ENCODE results near the gene SARM1.

DNA sequence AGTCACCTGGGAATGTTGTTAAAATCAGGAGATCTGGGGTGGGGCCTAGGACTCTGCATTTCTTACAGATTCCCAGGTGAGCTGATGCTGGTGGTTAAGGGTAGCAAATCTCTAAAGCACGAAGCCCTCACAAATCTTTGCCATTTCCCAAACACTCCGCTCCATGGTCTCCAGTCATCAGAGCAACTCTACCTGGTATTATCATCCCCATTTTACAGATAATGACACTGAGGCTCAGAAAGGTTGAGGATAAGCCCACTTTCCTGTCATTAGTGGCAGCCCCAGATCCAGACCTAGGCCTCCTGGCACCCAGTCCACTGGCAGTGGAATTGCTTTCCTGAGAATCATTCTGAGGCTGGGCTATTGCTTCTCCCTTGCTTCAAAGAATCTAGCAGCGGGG lies 25.8 kb downstream of the SARM1 start:
- TF ChIP-seq EZH2 (IDR thresholded peaks at IDR 0.05; ENCODE audit: borderline replicate concordance, low read length) = no peak
- TF ChIP-seq, protein P1, sequence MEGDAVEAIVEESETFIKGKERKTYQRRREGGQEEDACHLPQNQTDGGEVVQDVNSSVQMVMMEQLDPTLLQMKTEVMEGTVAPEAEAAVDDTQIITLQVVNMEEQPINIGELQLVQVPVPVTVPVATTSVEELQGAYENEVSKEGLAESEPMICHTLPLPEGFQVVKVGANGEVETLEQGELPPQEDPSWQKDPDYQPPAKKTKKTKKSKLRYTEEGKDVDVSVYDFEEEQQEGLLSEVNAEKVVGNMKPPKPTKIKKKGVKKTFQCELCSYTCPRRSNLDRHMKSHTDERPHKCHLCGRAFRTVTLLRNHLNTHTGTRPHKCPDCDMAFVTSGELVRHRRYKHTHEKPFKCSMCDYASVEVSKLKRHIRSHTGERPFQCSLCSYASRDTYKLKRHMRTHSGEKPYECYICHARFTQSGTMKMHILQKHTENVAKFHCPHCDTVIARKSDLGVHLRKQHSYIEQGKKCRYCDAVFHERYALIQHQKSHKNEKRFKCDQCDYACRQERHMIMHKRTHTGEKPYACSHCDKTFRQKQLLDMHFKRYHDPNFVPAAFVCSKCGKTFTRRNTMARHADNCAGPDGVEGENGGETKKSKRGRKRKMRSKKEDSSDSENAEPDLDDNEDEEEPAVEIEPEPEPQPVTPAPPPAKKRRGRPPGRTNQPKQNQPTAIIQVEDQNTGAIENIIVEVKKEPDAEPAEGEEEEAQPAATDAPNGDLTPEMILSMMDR (conservative IDR thresholded peaks at IDR 0.05 in 1 of 2, IDR thresholded peaks at IDR 0.05 in 1 of 2; ENCODE audit: extremely low read depth in 1 of 2, insufficient read depth in 1 of 2, low read depth in 1 of 2, low read length in 2 of 2) = no peak

All from mammary epithelial cell (primary cell).